ENCODE data around the gene ABHD5. TPM values are rescaled to one million over a fixed set of nuclear protein-coding genes. Genes with fewer than 3 reads are reported as not detected.
"Not testable (repeated sequence)": the region's sequence is repeated elsewhere in the genome, so short reads cannot be mapped to it uniquely, and the experiment has no call there.

ABHD5 gene
- total RNA-seq, result 10 to 100 TPM; 27.9 to 29.2 TPM
- long read RNA-seq, full-length matches to known transcripts, result 26 of 30 reads
- long read RNA-seq, partial matches to known transcripts, result 2 of 30 reads
- long read RNA-seq, other reads (novel, unspliced or antisense), result 2 of 30 reads

DNA sequence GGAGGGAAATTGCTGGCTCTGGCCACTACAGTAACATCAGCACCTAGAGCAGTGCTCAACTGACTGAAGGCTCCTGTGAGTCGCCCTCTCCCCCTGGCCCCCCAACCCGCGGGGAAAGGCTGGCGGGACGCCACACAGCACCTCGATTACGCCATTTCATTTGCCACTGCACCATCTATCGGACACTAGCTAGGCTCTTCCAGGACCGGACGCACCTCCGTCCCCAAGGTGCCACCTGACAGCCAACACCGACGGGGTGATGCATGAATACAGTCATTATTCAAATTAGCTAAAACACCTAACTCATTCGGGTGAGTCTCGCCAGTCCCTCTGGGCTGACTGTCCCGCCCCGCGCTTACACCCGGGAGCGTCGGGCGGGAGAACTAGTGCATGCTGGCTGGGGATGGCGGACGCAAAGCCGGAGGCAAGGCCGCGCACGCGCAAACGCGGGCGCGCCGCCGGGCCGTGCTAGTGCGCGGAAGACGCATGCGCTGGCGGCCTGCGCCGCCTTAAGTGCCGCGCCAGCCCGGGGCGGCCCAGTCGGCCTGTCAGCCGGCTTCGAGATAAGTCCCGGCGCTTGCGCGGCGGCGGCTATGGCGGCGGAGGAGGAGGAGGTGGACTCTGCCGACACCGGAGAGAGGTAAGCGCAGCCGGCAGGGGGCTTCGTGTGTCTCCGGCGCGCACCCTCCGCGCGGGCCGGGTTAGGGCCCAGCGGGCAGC lies at the start of gene ABHD5:
ABHD5 (plus strand) TSS at position 539 of the 720 bp plus-strand sequence; CDS start at position 594, 55 bp downstream.
- intact Hi-C loops (cut with DNase I), result no loop called here

DNA sequence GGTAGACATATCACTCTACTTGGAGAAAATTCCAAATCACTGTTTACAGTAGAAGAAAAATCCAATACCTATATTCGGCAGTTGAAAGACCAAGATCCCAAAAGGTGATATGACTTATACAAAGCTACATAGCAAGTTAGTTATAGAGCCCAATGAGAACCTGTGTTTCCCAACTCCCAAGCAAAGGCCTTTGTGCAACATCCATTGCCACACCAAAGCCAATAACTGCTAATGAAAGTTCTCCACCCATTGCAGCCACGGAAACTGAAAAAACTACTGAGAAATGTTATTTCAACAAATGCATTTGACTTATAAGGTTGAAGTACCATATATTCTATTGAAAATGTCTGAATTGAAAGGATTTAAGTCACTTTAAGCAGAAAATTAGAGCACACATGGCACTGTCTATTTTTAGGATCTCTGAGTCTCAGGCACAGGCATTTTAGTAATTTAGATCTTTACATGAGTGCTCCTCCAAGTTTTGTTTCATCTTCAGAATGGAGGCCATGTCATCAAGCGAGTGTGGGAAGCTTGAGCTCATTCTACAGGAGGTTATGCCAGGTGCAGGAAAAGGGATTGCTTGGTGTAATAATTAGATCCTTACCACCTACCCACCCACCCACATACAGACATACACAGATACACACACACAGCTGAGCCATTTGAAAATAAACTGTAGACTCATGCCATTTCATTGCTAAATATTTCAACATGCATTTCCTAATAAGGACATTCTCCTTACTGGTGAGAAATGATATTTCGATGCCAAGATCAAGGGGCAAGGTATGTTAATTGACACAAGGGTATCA lies 49.2 kb upstream of the ABHD5 start:
- intact Hi-C loops (cut with DNase I), result no loop called here
- DNase-seq (no peak), ATAC-seq (peak in 1 of 2 donors; percentile 53)

More for the DNA sequence above, at the start of gene ABHD5:
- ATAC-seq (peak; percentile 96 to 97), DNase-seq (peak; percentile 92)

DNA sequence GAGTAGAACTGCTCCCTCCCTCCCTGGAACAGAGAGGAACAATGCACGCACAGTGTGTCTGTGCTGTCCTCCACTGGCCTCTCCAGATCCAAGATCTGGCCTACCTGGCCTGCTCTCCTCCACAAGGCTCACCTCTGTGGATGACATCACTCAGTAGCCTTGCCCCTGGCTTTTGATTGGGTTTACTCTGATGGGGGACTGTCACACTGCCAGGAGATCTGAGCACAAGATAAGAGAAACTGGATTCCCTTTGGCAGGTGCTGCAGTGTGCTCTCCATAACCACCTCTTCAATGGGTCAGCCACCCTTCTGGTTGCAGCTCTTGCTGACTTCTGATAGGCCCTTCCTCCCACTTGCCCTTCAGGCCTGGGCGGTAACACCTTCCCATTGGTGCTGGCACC lies 46.3 kb upstream of the ABHD5 start:
- DNase-seq, result no peak
- intact Hi-C loops (cut with DNase I), result no loop called here
- ATAC-seq, result no peak

DNA sequence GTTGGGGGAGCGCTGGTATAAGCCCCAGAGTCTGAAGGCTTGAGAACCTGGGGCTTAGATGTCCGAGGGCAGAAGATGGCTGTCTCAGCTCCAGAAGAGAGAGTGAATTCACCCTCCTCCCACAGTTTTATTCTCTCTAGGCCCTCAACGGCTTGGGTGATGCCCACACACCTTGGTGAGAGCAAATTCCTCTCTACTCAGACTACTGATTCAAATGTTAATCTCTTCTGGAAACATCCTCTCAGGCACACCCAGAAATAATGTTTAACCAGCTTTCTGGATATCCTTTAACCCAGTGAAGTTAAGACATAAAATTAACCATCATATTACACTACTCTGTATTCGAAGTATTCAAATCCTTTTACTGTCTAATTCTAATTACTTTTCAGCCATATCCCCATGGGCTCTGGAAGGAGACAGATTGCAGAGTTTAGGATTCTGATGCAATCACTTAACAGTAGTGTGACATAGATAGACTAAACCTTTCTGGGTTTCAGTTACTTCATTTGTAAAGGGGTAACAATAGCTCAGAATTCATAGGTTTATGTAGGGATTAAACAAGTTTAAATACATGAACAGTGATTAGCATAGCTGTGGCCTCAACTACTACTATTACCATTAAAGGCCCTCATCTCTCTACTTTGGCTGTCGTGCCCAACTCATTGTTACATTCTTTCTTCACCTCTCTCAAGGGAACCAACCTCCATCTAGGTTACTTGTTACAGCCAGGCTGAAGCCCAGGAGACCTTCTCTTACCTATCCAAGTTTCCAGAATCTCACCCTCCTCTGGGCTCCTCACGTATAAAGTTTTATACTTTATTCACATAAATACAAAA lies 43.2 kb upstream of the ABHD5 start:
- ATAC-seq (peak in 1 of 2 donors; percentile 53), DNase-seq (no peak)
- intact Hi-C loops (cut with DNase I), result no loop called here

DNA sequence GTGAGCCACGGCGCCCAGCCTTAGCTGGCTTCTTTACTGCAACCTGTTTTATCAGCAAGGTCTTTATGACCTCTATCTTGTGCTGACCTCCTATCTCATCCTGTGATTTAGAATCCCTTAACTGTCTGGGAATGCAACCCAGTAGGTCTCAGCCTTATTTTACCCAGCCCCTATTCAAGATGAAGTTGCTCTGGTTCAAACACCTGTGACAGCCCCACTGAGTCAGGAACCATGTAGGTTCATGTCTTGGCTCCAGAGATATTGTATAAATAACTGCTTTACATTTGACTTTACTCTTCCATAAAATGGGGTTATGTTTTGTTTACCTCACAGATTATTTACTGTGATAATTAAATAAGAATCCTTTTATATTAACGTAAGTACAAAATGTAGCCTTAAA lies 41.8 kb upstream of the ABHD5 start:
- intact Hi-C loops (cut with DNase I), result no loop called here
- DNase-seq, result no peak
- ATAC-seq, result no peak

DNA sequence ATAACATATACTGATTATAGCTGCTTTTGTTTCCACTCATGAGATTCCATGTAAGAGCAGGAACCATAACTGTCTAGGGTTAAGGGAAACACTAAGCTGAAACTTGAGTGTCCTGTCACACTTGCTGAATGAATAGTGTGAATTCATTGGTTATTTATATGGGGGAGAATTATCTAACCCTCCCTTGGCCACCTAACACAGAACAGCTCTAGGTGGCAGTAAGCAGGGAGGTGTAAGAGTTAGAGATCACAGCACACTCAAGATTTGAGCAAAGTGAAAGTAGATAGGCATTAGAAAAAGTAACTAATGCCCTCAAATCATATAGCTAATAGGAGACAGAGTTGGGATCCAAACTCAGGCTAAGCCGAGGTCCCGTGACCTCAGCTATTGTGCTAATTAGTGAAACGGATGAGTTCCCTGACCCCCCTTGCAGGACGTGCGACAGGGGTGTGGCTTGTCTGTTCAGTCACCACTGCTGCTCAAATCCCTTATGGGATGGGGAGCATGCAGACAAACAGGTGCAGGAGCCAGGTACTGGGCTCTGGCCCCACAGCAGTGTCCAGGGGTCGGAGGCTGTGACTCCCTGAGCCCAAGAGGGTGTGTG lies 41.3 kb upstream of the ABHD5 start:
- intact Hi-C loops (cut with DNase I), result no loop called here
- ATAC-seq (peak in 1 of 2 donors; percentile 38), DNase-seq (no peak)

DNA sequence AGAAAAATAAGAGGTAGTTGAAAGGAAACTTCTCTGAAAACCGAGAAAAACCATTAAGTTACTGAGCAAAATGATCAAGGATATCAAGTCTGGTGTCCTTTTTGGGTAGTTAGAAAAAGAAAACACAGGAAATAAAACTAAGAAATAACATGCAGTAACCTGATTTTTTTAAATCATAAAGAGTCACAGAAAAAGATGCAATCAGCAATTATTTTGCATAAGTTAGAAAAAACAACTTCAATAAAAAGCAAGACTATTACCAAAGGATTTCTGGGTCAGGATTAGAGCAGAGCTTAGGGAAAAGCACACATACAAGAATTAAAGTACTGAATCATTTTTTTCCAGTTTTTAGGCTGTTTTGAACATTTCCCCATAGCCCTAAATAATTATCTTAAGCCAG lies 40.4 kb upstream of the ABHD5 start:
- ATAC-seq, result no peak
- intact Hi-C loops (cut with DNase I), result no loop called here
- DNase-seq, result no peak

DNA sequence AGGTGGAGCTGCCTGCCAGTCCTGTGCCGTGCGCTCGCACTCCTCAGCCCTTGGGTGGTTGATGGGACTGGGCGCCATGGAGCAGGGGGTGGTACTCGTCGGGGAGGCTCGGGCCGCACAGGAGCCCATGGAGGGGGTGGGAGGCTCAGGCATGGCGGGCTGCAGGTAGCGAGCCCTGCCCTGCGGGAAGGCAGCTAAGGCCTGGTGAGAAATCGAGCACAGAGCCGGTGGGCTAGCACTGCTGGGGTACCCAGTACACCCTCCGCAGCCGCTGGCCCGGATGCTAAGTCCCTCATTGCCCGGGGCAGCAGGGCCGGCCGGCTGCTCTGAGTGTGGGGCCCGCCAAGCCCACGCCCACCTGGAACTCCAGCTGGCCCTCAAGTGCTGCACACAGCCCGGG lies 34.3 kb upstream of the ABHD5 start:
- ATAC-seq; intact Hi-C loops (cut with DNase I); DNase-seq: not testable (repeated sequence)

DNA sequence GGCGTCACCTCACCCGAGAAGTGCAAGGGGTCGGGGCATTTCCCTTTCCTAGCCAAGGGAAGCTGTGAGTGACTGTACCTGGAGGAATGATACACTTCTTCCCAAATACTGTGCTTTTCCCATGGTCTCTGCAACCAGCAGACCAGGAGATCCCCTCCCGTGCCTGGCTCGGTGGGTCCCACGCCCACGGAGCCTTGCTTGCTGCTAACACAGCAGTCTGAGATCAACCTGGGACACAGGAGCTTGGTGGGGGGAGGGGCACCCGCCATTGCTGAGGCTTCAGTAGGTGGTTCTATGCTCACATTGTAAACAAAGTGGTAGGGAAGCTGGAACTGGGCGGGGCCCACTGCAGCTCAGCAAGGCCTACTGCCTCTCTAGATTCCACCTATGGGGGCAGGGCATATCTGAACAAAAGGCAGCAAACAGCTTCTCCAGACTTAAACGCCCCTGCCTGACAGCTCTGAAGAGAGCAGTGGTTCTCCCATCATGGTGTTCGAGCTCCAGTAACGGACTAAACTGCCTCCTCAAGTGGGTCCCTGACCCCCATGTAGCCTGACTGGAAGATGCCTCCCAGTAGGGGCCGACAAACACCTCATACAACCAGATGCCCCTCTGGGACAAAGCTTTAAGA lies 31.4 kb upstream of the ABHD5 start:
- no peak for DNase-seq
- intact Hi-C loops (cut with DNase I), result no loop called here
- ATAC-seq, result no peak

DNA sequence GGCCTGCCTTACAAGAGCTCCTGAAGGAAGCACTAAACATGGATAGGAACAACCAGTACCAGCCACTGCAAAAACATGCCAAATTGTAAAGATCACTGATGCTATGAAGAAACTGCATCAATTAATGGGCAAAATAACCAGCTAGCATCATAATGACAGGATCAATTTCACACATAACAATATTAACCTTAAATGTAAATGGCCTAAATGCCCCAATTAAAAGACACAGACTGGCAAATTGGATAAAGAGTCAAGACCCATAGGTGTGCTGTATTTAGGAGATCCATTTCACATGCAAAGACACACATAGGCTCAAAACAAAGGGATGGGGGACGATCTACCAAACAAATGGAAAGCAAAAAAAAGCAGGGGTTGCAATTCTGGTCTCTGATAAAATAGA lies 29.4 kb upstream of the ABHD5 start:
- intact Hi-C loops (cut with DNase I); ATAC-seq; DNase-seq: not testable (repeated sequence)

DNA sequence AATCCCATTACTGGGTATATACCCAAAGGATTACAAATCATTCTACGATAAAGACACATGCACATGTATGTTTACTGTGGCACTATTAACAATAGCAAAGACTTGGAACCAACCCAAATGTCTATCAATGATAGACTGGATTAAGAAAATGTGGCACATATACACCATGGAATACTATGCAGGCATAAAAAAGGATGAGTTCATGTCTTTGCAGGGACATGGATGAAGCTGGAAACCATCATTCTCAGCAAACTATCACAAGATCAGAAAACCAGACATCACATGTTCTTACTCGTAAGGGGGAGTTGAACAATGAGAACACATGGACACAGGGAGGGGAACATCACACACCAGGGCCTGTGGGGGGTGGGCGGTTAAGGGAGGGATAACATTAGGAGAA lies 25.7 kb upstream of the ABHD5 start:
- not testable (repeated sequence) for DNase-seq

DNA sequence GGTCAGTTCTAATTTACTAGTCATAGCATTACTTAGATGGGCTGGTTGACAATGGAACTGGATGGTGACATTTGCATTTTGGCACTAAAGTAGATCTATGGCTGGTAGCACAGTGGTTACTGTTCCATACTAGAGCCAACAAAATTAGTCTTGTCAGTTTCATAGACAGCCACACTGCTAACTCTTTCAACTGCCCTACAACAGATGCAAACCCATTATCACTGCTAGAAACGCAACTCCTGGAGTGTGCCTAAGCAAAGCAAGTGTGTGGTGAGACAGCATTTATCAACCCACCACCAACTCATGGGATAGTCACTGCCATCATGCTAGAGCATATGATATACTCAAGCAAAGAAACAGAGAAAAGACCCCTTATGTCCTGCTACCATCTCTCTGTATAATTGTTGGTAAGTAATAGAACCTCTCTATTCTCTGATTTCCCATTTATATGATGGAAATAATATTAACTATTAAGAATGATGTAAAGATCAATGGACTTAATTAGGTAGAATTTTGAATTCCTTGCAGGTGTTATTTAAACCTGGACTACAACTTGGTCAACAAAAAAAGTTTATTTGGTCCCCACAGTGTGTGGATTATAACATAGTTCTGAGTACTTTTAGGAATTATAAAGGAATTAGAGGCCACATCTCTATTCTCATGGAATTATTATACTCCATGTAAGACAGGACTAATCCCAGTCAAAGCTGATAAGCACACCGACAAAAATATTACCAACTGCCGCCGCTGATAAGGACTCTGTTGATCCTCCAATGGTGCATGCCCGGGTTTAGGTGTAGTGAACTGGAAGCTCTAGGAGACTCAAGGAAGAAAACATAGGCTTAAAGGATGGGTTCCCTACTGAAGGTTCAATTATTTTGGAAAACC lies 19.9 kb upstream of the ABHD5 start:
- intact Hi-C loops (cut with DNase I), result no loop called here
- ATAC-seq, result no peak
- DNase-seq, result no peak

More for the DNA sequence above, 25.7 kb upstream of the ABHD5 start:
- intact Hi-C loops (cut with DNase I); ATAC-seq: not testable (repeated sequence)

DNA sequence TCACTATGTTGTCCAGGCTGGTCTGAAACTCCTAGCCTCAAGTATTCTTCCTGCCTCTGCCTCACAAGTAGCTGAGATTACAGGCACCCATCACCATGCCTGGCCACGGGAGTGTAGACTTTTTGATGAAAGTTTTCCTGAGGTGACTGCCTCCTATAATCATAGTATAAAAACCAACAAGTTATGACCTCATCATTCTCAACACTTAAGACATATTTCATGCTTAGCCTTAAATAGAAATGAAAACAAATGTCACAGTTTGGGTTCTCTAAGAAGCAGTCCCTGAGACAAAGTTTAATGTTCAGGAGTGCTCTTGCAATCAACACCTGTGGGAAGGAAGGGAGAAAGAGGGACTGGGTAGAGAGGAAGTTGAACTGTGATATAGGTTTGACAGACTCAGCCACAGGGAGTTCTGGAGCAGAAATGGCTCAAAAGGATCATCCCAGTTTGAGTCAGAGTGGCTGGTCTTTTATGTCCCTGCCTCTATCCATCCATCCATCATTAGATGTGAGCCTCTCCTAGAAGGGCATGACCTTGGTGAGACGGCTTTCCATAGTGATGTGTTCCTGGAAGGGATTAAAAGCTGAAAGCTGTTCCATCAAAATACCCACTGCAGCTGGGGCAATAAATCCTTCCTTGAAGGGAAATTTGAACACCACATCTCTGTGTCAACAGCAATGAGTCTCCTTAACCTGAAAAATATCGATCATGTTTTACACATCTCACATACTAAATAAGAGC lies 16.2 kb upstream of the ABHD5 start:
- ATAC-seq (no peak), DNase-seq (no peak)
- intact Hi-C loops (cut with DNase I), result no loop called here

DNA sequence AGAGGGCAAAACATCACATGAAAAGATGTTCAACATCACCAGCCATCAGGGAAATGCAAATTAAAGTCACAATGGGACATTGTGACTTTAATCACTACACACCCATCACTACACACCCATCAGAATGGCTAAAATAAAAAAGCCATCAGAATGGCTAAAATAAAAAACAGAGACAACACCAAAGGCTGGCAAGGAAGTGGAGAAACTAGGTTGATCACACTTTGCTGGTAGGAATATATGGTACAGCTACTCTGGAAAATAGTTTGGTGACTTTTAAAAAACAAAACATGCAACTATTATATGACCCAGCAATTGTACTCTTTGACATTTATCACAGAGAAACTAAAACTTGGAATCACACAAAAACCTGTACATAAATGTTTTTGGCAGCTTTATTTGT lies 15.1 kb upstream of the ABHD5 start:
- intact Hi-C loops (cut with DNase I), result no loop called here
- DNase-seq (no peak), ATAC-seq (no peak)

DNA sequence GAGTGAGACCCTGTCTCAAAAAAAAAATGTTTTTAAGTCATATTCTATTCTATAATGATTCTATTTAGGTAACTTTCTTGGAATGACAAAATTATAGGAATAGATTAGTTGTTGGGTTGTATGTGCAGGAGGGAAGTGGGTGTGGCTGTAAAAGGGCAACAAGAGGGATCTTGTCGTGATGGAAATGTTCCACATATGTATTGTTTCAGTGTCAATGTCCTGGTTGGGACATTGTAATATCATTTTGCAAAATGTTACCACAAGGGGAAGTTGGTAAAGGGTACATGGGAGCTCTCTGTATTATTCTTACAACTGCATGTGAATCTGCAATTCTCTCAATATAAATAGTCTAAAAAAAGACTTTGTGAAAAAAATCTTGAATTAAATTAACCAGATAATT lies 14.3 kb upstream of the ABHD5 start:
- DNase-seq (no peak), ATAC-seq (no peak)
- intact Hi-C loops (cut with DNase I), result no loop called here

DNA sequence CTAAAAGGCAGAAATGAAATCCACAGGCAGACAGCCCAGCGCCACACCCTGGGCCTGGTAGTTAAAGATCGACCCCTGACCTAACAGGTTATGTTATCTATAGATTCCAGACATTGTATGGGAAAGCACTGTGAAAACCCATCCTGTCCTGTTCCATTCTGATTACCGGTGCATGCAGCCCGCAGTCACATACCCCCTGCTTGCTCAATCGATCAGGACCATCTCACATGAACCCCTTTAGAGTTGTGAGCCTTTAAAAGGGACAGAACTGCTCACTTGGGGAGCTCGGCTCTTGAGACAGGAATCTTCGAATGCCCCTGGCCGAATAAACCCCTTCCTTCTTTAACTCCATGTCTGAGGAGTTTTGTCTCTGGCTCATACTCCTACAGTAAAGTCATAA lies 12.4 kb upstream of the ABHD5 start:
- DNase-seq, result not testable (repeated sequence)

More for the DNA sequence above, 12.4 kb upstream of the ABHD5 start:
- intact Hi-C loops (cut with DNase I); ATAC-seq: not testable (repeated sequence)
